HG02981 (cell line): ENCODE data around the gene PLCB2.

ENCODE experiments used
- ATAC-seq: cut with Tn5 transposase; IDR thresholded peaks from one replicate; pipeline ENCODE4 v1.9.1; 2021; ENCODE audit warnings: mild to moderate bottlenecking, moderate library complexity; ENCODE audit not compliant: unreplicated experiment

PLCB2 gene, protein sequence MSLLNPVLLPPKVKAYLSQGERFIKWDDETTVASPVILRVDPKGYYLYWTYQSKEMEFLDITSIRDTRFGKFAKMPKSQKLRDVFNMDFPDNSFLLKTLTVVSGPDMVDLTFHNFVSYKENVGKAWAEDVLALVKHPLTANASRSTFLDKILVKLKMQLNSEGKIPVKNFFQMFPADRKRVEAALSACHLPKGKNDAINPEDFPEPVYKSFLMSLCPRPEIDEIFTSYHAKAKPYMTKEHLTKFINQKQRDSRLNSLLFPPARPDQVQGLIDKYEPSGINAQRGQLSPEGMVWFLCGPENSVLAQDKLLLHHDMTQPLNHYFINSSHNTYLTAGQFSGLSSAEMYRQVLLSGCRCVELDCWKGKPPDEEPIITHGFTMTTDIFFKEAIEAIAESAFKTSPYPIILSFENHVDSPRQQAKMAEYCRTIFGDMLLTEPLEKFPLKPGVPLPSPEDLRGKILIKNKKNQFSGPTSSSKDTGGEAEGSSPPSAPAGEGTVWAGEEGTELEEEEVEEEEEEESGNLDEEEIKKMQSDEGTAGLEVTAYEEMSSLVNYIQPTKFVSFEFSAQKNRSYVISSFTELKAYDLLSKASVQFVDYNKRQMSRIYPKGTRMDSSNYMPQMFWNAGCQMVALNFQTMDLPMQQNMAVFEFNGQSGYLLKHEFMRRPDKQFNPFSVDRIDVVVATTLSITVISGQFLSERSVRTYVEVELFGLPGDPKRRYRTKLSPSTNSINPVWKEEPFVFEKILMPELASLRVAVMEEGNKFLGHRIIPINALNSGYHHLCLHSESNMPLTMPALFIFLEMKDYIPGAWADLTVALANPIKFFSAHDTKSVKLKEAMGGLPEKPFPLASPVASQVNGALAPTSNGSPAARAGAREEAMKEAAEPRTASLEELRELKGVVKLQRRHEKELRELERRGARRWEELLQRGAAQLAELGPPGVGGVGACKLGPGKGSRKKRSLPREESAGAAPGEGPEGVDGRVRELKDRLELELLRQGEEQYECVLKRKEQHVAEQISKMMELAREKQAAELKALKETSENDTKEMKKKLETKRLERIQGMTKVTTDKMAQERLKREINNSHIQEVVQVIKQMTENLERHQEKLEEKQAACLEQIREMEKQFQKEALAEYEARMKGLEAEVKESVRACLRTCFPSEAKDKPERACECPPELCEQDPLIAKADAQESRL

DNA sequence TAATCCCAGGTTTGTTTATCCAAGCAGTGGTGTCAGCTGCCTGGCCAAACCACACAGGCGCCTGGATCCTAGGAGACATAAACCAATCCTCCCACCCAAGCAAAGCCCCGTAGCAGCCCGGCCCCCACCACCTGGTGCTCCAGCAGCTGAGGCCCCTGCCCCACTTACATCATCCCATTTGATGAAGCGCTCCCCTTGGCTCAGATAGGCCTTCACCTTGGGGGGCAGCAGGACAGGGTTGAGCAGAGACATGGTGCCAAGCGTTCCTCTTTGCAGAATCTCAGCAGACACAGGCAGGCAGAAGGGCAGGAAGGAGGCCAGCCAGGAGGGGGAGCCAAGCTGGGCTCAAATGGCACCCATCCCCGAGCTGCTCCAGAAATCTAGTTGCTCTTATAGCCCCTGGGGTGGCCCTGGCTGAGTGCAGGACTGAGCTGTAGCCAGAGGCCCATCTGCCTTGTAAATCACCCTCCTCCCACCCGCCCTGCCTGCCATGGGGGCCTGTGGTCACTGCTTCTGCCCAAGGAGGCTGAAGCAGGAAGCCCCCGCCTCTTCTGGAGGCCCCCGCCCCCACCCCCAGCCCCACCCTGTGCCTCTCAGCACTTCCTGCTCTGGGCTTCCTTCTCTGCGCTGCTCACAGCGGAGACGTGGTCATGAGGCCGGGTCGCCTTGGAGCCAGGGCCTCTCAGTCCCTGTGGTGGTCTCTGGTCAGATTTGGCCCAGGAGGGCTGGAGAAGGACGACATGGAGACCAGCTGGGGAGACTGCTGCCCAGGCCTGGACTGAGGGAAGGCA is at the start of gene PLCB2:
Gene PLCB2, minus strand, starts transcription at position 515 of the 791 bp plus-strand sequence. Its CDS starts 263 bp downstream, at position 252.
- ATAC-seq, result peak; percentile 46

DNA sequence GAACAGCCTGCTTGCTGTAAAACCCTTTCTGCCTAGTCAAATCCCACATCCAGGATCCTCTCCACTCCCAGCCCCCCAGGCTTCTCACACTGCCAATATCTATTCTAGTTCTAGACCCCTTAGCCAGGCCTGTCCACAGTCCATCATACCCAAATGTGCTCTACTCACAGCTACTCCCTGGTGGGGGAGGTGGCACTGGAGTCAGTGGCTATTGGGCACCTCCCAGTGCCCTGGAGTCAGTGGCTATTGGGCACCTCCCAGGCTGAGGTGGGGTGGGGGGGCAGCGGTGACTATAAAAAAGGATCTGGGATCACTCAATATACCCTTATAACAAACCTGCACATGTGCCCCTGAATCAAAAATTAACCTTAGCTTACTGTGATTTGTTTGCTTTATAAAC is 49.5 kb upstream of the PLCB2 start:
- no peak for ATAC-seq

DNA sequence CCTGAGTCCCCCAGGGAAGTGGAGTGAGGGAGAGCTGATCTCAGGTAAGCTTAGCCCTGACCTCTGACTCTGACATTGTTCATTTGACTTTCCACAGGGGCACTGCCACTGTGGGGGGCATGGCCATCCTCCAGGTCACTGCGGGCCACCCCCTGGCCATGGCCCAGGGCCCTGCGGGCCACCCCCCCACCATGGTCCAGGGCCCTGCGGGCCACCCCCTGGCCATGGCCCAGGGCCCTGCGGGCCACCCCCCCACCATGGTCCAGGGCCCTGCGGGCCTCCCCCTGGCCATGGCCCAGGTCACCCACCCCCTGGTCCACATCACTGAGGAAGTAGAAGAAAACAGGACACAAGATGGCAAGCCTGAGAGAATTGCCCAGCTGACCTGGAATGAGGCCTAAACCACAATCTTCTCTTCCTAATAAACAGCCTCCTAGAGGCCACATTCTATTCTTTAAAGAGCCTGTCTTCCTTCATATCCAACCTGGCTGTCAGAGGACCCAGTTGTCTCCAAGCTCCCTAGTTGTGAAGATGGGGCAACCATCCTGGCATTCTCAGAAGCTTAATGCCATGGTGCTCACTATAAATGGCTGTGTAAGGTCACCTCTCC is 48.3 kb upstream of the PLCB2 start:
- ATAC-seq, result no peak

DNA sequence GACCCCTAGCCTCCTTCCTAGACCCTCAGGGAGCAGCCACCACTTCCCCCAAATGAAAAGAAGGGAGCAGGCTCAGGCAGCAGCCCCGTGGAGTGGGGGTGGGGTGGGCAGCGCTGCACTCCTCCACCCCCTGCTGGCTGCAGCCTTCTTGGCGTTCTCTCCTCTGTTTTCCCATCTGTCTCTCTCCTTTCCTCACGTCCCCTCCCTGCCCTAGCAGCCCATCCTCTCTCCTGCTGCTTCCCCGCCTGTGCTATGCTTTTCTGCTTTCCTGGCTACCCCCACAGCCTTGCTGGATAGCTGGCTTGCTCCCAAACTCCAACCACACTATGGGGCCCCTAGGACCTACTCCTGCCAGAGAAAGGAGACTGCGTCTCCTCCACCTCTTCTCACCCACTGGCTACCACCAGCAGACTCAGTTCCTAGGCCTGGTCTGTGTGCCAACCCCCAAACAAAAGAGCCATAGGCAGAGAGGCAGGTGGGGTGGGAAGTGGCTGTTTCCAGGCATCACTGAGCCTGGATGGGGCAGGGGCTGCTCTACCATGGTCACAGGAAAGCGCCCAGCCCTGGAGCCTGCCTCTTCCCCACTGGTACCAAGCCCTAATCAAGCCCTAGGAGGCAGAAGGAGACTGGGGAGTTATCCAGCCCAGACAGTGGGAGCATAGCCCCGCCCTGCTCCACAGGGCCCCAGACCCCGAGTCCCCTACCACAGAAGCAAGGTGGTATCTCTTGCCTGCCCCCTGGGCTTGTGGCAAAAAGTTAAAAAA is 46.9 kb upstream of the PLCB2 start:
- ATAC-seq, result no peak

DNA sequence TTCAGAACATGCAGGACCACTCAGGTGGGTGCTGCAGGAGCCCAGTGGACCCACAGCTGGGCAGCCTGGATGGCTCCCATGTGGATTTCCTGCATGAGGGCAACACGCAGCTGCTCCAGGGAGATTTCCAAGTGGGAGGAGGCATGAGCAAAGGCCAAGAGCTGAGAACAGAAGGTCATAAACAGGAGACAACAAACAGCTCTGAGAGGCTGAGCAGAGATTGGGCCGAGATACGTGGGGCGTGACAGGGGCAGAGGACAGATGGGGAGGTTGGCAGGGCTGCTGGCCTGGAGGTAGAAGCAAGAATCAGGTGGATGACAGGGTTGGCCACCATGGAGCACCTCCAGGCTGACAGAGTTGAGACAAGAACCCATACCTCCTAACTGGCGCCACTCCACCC is 46.0 kb upstream of the PLCB2 start:
- no peak for ATAC-seq

DNA sequence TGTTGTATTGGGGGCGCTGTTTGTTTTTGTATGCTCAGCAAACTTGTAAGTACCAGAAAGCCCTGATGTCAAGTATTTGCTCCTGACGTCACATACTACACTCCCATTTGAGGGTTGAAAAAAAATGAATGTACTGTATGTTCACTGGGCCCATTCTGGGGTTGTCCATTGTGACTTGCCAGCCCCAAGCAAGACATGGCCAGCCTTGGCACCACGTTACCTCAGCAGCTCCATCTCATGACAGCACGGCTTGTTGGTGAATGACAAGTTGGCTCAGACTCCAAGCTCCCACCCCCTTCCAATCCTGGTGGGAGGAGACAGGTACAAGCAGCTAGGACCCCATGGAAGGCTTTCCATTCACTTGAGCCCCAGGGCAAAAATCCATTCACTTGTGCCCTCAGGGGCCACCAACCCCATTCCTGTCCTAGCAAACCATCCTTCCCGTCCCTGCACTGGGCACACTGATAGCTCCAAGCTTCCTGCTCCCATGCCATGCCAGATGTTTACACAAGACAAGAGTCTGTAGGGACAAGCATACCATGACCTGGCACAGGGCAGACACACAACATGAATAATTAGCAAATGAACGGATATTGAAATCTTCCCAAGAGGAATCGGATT is 44.7 kb upstream of the PLCB2 start:
- ATAC-seq, result no peak

DNA sequence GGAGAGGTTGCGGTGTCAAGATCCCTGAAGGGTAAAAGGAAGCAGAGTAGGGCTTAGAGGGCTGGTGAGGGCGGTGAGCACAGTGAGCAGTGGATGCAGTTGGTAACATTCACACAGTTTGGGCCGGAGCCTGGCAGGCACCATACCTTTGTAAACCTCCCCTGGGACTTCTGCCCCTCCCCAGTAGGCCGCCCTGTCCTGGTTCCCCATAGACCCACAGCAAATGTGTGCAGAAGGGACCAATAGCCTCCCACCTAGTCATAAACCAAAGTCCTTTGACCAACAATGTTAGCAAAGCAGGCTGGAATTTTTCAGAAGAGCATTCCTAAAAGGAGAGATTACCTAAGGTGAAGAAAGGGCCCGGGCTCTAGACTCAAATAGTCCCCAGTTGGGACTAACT is 41.4 kb upstream of the PLCB2 start:
- ATAC-seq, result no peak

DNA sequence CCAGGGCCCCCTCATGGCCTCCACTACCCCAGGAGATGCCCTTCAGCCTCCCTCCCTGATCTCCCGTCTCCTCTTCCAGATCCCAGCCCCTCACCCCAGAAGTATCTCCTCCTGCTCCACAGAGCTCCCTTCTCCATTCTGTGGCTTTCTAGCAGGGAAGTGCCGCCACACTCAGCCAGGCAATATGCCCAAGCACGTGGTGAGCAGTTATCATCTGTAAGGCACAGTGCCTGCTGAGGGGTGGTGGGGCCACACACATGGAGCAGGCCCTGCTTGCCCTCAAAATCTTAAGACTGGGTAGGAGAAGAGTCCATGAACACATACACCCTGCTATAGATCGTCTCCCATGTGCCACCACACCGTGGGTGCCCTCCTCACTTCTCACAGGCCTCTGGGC is 40.7 kb upstream of the PLCB2 start:
- no peak for ATAC-seq

DNA sequence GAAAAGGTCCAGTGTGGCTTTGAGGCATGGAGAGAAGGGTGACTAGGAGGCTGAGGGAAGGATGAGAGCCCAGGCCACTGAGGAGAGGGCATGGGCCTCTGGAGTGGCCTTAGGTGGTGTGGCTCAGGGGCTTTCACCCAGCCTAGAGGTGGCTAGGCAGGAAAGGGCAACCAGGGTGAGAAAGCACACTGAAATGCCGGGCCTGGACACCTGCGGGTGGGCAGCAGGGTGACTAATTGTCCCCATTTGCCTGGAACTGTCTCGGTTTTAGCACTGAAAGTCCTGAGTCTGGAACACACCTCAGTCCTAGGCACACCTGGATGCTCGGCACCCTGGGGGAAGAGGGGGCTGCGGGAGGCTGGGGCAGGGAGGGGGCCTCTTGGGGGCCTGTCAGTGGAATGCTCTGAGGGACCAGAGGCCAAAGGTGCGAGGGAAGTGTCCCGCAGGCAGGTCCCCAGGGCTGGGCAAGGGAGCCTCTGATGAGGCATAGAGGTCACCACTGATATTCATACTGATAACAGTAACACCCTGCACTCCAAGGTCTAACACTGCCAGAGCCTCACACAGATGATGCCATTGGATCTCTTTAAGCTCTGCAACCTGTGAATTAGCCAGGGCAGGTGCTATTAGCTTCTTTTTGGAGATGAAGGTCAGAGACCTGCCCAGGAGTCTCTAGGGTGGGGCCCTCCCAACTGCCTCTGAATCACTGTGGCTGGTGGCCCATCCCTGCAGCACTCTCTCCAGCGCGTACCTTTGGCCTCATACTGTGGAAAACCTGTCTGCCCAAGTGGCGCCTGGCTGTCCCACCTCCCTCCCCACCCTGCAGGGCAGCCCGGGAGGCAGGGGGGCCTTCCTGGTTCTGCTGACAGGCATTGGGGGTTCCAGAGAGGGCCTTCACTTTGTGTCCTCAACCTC is 40.1 kb upstream of the PLCB2 start:
- no peak for ATAC-seq

DNA sequence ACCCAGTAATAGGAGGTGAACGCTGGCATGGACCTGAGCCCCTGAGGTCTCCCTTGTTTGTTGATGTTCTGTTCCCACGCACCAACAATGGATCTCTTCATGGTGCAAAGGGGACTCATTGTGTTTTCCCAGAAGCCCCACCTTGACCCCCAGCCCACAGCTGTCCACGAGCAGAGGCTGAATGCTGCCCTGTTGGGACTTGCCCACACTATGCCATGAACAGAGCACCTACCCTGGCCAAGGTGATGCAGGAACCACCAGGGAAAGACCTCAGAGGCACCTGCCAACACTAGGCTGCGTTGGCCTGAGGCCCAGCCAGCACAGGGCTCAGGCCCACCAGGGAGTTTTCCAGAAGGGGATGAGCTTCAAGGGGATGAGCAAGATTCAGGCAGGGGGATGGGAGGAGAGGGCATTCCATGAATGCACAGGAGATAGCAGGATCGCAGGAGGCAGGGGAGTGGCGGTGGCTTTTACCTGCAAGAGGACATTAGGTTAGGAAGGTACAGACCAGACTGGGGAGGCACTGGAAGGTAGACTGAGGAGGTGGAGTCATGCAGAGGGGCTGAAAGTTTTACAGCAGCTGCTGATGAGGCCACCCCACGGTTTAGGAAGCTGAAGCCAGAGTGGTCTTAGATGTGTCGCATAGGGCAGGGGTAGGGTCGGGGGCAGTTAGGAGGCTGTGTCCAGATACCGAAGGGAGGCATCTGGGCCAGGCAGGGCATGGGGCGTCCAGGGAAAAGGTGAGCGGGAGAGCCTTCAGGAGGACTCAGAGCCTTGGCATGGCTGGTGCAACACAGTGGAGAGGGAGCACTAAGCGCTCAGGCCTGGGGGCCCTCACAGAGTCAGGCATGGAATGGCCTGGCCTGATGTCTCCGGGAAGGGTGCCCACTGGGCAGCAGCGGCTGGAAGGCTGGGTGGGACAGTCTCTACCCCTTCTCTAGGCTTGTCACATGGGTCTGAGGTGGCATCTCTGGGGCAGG is 39.1 kb upstream of the PLCB2 start:
- no peak for ATAC-seq

DNA sequence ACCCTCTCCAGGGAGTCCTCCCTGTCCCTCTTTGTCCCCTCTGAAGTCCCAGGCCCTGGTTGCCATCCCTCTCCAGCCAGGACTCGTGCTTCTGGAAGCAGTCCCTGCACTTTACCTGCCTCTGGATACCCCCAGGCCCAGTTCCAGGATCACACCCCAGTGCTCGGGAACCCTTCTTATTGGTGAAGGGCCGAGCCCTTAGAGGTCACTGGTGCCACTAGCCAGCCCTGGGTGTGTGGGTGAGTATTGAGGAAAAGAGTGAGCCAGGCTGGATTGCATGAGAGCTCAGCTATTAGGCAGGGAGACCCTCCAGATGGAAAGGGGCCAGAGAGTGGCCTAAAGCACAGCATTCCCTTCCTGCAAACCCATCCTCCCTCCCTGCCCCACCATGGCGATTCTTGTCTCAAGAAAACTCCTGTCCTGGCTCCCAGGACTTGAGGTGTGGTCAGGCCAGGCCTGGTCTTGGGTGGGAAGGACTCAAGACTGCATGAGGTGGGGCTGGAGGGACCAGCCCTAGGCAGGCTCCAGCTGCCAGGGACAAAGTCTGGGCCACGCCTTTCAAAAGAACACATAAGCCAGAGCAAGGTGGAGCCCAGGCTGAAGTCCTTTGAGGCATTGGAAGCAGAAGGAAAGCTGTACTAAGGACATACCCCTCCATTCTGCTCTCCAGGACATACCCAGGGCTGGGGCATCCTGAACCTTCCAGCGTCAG is 38.3 kb upstream of the PLCB2 start:
- ATAC-seq, result no peak

DNA sequence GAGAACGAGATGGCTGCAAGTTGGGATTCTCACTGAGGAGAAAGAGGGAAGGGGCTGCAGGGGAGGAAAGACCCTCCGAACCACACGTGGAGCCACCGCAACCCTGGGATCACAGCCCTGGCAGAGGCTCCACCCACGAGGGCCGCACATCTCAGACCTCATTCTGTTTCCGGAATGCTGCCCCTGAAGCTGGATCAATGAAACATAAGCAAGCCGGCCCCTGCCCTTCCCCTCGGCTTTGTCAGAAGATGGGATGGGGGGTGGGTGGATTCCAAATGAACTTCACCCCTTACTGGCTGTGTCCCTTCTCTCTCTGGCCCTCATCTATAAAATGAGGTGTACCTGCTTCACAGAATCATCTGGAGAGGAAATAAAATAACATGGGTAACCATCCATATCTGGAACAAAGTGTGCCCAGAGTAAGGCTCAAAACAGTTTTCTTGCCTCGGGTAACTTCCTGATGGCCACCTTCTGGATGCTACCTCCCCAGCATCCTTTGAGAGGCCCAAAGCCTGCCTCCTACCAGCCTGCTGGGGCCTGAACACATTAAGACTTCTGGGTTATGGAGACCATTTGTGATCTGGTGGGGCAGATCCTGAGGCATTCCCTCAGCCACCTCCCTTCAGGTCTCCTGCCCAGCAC is 37.6 kb upstream of the PLCB2 start:
- no peak for ATAC-seq

DNA sequence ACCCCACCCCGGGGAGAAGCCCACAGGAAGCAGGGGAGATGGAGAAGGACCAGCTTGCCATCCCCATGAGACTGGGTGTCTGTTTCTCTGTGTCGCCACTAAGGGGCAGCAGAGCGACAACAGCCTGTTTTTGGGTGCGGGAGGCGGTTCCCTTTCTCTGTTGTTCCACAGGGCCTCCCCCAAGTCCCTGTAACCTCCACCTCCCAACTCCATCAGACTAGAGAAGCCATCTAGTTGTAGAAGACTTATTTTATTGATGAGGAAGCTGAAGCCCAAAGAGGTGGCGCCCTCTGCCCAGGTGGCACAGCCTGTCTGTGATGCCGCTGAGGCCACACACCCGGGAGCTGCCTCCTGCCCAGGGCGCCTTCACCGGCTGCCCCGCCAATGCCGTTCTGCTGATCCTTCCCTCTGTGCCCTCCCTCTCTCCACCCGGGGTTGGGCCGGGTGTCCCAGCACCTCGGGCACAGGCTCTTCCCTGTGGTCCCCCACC is 36.9 kb upstream of the PLCB2 start:
- peak; percentile 67 for ATAC-seq

DNA sequence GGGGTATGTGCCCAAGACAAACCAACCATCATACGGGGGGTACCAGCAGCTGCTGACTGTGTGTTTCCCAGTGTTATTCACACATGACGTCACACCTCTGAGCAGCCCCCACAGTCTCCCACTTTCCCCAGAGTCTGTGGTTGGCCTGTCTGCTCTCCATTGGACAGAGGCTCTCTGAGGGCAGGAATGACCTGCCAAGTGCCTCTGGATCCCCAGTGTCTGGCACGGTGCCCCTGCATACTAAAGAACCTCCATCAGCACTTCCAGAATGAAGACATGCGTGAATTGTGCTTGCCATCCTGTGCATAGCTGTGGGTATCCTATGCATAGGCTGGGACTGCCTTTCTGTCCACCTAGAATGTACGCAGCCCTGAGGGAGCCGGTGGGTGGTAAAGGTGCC is 36.5 kb upstream of the PLCB2 start:
- ATAC-seq, result no peak

DNA sequence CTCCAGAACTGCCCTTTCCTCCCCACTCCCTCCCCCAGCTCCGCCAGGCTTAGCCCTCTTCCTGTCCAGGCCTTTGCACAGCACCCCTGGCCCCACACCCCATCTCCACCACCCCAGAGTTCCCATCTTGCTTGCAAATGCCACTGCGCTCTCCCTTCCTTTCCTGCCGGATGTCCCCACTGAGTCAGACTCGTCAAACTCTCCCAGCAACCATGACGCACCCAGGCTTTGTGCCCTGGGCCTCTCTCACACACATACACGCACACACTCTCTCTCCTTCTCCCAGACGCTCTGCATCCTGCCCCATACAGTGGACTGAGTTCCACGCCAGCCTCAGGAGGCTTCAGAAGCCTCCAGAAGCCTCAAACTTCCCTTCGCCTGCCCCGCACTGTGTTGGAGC is 35.8 kb upstream of the PLCB2 start:
- ATAC-seq, result no peak
